HG03378 (cell line): ENCODE measurements around the gene P2RY2.

ENCODE experiments used
- ATAC-seq: cut with Tn5 transposase; IDR thresholded peaks from one replicate; pipeline ENCODE4 v1.9.1; 2021; ENCODE audit warnings: mild to moderate bottlenecking, moderate library complexity; ENCODE audit not compliant: unreplicated experiment

P2RY2 gene

DNA sequence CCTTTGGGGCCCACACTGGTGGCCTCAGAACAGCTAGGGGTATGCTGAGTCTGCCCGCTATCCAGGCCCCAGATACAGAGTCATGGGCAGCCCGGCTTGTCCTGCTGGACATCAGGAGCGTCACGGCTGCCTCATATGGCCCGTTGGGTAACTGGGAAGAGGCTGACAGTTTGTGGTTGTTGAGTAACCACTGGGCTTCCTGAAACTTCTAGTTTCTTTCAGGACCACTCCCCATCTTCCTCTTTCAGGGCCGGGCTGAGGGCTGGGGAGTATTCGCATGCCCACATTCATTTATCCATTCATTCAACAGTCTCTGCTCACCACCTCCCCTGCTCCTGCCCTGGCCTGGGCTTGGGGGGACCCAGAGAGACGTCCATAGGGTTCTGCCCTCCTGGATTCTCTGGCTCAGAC, 13.4 kb upstream of the P2RY2 start:
- no peak for ATAC-seq

DNA sequence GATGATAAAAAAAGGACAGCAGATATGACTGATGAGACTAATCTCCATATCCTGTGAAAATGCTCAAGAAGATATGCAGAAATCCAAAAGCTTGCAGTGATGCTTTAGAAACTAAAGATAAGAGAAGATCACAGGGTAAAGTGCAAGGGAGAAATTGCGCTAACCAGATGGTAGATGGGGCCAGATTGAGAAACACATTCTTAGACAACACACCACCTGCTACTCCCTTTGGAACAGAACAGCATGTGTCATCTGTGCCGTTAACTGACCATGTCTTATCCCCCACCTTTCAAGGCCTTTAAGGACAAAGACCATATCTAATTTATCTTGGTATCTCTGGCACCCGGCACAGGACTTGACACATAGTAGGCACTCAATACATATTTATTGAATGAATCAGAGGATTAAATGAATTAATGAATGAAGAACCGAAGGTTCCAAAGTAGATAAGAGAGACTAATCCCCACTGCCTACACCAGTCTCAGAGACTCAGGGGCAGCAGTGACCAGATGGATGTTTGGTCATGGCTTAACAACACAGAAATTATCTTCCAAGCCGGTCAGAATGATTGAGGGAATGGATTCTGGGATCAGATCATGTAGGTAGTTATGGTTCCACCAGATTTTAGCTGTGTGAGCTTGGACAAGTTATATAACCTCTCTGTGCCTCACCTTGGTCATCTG, 12.3 kb upstream of the P2RY2 start:
- no peak for ATAC-seq

DNA sequence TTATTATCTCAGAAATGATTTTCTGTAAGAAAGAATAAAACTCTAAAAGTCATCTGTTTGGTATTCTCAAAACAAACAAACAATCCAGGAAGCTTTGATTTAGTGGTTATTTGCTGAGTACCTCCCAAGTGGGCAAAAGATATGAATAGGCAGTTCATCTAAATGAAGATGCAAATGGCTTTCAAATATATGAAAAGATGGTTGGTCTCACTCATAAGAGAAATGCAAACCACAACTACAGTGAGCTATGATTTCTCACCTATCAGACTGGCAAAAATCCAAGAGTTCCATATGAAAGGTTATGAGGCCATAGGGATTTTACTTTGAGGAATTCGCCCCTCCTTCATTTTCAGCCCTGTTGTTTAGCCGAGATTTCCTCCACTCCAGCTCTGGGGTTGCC, 11.3 kb upstream of the P2RY2 start:
- no peak for ATAC-seq

DNA sequence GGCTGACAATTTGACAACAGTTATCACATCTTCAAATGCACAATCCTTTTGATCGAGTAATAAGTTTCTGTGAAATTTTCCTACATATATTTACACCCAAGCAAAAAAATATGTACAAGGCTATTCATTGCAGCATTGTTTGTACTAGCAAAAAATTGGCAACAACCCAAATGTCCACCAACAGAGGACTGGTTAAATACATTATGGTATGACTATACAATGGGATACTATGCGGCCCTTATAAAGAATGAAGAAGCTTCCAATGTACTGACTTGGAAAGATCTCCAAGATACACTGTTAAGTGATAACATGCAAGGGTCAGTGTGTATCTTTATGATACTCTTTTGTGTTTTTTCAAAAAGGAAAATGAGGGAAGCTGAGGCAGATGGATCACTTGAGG, 8.2 kb upstream of the P2RY2 start:
- ATAC-seq, result no peak

DNA sequence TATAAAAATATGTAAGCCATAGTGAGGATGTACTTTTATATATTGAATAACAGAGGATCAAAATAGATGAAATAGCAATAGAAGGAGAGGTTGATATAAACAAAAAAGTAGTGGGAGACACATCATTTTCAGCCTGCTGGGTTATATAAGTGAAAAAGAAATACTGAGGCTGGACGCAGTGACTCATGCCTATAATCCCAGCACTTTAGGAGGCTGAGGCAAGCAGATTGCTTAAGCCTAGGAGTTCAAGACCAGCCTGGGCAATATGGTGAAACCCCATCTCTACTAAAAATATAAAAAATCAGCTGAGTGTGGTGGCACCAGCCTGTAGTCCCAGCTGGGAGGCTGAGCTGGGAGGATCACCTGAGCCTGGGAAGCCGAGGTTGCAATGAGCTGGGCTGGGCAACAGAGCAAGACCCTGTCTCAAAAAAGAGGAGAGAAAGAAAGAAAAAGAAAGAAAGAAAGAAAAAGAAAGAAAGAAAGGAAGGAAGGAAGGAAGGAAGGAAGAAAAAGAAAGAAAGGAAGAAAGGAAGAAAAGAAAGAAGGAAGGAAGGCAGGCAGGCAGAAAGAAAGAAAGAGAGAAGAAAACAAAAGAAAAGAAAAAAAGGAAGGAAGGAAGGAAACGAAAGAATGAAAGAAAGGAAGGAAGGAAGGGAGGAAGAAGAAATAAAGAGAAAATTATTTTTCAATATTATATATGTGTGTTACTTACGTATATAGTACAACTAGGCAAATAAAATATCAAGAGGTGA, 7.0 kb upstream of the P2RY2 start:
- ATAC-seq, result no peak

DNA sequence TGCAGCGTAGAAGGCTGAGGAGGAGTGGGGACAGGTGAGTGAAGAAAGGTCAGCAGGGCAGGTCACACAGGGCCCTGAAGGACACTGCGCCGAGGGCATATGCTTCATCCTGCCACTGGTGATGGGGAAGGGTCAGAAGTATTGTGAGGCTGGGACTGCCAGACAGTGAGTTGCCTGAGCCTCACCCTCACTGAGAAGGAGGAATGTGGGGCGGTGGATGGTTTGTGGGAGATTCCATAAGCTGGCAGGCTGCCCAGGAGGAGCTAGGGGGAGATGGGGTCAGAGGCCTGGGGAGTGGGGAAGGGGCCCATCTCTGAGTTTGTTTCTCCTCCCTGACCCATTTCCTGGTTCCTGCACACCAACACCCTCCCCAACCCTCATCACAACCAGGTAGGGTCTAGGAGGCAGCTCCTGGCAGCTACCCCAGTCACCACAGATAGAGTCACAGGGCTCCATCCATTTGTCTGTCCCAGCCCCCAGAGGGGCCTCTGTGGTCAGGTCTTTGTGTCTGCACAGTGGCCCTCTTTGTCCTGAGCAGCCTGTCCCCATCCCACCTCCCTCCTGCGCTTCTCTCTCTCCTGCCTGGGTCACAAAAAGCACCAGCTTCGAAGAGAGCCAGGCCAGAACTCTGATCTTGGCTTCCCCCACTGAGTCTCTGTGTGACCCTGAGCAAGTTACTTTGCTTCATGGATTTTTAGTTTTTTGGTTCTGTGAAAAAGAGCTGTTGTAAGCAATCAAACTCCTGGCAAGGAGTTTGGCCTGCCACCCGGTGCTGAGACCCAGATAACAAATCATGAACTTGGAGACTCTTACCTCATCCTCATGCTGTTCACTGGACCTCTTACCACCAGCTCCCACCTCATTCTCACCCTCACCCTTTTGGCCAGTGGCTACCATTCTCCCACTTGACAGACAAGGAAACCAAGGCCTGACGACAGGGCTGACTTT, 4.6 kb upstream of the P2RY2 start:
- no peak for ATAC-seq

DNA sequence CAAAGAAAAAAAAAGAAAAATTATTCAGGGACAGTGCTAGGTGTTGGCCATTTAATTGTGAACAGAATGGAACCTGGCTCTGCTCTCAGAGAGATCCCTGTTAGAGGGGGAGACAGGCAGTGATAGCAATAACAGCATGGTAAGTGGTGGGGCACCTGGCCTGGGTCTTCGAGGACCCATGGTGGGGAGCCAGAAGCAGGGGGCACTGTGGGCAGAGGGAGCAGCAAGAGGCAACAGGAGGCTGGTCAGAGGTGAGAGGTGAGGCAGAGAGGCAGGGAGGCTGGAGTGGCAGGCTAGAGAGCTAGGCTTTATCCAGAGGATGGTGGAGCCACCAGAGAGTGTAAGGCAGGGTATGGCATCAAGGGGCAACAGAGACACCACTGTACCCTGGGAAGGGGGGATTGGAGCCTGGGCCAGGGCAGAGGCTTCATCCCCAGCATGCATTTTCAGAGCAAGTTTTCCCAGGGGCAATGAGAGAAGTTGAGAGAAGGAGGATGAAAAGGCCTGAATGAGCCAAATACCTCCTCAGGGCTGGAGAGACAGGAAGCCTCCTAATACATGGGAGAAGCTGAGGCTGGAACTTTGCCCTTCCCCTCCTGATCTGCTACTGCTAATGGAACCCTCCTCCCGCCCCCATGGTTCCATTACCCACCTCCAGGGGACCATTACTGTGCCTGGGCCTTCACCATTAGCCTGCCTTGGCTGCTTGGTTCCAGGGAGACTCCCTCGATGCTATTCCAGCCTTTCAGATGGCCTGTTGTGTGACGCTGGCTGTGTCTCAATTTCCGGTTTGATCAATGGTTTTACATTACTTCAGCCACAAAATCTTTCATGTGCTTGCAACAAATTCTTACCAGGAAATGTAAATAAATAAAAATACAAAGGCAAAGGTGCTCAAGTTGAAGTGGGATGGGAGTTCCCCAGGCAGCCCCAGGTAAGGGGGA, 2.6 kb upstream of the P2RY2 start:
- no peak for ATAC-seq

DNA sequence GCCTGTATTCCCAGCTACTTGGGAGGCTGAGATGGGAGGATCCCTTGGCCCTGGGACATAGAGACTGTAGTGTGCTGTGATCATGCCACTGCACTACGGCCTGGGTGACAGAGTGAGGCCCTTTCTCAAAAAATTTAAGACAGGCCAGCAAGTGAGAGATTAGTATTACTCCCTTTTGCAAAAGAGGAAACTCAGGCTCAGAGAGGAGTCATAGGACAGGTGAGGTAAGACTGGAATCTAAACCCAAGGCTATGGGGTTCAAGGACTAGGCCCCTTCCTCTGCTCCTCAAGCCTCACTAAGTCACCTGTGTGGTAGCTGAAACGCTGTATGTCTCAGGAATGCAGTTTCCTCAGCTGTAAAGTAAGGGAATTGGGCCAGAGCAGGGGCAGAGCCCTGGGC, 1.6 kb upstream of the P2RY2 start:
- ATAC-seq, result no peak

DNA sequence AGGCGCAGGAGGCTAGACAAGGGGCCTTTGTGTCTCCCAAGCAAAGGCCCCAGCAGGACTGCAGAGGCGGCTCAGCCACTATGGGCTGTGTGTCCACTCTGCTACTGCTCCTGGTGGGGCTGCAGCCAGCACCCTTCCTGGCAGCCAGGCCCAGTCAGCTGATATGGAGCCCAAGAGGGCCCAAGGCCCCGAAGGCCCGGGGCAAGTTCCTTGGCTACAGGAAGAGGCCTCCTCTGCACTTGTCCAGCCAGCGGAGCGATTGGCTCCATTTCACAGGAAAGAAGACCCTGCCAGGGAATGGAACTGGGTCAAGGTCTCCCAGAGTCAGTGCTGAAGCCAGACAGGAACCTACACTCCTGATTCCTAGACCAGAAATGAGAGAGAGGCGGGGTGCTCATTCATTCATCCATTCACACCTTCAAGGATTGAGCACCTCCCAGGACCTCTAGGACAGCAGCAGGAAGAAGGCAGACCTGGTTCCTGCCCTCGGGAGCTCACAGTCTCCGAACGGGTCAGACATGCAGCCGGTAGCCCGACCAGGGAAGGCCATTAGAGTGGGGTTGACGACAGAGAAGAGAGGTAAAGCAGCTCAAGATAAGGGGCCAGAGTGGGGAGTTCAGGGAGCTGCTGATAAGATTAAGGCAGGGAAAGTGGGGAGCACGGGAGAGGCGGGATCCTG, 811 bp upstream of the P2RY2 start:
- ATAC-seq, result no peak

DNA sequence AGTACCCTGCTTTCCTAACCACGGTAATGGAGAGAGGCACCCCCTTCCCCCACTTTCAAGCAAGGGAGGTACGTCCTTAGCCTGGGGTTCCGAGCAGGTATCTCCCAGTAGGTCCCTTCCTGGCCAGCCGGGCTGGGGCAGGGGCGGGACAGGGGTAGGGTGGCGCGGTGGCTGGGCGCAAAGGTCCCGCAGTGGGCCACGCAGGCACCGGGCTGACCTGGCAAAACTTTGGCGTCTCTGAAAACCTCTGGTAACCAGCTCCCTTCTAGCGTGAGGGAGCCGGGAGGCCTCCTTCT, 323 bp upstream of the P2RY2 start:
- ATAC-seq, result no peak

DNA sequence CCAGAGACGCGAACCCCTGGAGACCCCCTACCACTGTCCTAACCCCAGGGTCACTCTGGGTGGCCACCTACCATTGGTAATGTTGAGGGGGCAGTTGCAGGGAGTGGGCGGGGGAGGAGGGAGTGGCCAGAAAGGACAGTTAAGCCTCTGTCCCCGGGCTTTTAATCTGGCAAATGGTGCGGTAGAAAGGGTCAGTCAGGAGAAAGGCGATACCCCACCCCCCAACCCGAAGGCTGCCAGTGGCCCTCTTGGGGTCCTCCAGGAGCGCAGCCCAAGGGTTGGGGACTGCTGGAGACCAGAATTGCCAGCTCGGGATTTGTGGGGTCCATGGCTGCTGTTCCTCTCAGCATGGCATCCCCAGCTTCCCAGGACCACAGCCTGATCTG, 742 bp downstream of the P2RY2 start:
- ATAC-seq, result no peak

DNA sequence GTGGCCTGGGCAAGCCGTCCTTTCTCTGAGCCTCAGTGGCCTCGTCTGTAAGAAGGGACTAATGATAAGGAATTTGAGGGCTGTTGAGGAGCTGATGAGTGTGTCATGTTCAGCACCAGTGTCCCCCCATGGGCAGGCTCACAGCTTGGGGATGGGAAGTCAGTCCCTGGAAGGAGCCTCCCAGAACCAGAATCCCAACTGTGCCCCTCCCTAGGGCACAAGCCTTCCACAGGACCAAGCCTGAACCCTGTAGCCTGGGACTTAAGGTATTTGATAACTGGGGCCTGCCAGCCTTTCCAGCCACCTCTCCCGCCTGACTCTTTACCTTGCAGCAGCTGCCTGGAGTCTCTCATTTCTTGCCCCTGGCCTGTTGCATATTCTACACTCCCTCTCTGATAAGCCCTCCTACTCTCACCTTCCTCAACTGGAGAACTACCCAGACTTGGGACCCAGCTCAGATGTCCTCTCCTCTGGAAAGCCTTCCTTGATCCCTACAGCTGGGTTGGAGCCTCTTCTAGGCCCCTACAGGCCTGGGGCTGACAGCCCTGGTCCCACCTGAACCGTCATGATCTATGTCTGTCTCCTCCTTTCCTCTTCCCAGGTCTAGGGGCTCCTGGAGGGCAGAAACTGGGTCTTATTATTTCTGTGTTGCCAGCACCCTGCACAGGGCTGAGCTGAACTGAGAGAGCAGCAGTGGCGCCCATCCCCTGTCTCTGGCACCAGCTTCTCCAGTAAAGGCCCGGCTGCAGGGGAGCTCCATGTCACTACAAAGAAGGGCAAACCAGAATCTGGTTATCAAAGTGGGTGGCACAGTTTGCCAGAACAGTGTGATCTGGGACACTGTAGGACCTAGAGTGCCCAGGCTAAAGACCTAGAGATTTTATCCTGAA, 1.6 kb downstream of the P2RY2 start:
- no peak for ATAC-seq

DNA sequence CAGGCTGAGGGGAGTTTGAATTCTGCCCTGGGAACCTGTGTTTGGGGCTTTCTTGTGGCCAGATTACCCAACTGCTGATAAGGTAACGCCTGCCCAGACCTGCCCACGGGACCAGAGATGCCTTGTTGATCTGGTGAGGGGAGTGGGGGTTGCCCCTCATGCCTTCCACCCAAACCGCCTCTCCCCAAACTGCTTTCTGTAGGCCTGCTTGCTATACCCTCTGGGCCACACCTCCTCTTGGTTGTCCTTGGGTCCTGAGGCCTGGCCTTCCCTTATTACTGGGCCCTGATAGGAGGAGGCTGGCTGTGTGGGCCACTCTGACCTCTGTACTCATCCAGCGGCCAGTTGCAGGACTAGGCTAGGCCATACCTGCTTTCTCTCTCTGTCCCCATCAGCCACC, 3.4 kb downstream of the P2RY2 start:
- ATAC-seq, result no peak

DNA sequence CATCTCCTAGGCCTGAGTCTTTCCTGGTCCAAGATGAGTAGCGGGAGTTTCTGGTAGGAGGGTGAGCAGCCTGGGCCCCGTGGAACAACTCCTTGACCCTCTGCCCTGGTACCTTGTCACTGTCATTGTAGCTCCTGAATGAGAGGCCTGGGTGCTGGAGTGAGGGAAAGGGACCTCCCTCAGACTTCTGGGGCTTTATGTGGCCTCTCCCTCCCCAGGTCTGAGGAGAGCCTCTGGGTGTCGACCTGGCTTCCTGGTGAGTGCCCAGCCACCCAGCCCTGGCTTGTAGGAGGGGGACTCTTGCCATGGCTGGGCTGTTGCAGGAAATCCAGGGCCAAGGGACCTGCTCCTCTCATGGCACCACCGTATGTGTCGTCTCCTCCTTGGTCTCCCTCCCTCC, 3.9 kb downstream of the P2RY2 start:
- ATAC-seq, result no peak

DNA sequence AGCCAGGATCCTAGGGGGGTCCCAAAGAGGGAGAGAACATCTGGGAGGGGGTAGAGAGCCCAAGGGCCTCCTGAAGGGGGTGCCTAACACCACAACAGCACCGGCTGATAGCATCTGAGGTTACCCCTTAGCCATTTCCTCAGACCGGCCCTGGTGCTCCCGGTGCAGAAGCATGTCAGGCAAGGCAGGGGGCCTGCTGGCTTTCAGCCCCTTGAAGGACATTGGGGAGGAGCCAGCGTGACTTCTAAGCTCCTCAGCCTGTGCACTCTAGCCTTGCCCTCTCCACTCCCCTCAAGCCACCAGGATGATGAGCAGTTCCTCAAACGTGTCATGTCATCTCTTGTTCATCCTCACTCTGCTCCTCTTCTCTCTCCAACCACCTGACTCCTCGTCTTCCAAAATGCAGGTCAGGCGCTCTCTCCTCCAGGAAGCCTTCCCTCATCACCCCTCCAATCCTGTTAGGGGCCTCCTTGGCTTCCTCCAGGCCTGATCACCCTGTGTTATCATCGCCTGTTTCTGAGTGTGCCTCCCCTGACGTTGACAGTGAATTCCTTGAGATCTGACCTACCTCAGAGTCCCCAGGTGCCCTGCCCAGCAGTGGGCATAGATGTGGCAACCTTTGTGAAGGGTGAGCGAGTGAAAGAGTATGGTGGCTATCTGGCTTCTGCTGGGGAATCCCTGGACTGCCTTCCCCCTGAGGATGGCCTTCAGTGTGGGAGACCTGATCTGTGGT, 6.1 kb downstream of the P2RY2 start:
- no peak for ATAC-seq

DNA sequence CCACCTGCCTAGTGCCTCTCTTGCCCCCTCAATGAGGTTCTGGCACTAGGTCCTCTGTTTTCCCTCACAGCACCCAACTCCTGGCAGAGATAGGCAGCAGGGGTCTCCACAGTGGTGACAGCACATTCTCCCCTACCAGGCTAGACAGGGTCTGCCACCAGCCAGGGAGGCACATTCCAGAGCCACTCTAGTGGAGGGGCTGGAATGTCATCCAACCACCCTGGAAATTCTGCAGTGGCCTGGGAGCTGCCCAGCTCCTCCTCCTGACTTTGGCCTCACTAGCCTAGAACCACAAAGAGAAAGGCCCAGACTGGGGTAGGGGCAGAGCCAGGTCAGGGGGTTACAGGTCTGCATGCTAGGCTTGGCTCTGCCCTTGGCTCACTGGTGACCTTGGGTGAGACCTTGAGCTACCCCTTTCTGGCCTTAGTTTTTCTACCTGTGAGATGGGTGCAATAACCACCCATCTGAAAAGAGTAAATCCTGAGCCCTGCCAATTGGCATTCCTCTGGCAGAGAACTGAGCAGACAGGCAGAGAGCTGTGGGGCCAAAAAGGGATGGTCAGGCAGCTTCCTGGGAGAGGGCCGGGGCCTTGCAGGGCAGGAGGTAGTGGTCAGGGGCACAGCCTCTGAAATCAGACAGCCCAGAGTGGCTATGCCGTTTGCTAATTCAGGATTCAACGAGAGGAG, 7.1 kb downstream of the P2RY2 start:
- no peak for ATAC-seq

DNA sequence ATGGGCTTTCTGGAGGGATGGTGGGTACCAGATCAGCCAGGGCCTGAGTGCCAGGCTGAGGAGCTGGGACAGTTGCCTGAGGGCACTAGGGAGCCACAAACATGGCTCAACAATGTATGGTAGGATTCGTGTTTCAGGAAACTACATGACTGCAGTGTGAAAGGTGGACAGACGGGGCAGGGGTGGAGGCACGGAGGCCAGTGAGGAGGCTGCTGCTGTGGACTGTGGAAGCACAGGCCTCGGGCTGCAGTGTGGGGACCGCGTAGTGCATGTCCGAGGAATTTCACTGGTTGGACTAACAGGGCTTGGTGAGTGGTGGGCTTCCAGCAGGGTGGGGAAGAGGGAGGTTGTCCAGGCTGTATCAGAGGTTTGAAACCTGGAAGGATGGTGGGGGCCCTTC, 7.8 kb downstream of the P2RY2 start:
- ATAC-seq, result no peak
